Keratinocyte (primary cell): ENCODE measurements around the gene CDK14. TPM values are rescaled to one million over a fixed set of nuclear protein-coding genes. Genes with fewer than 3 reads are reported as not detected.

Source experiments
- DNase-seq: peaks from one replicate; pipeline ENCODE4 v3.0.0-alpha.2; 2011; ENCODE audit warnings: low read depth, missing footprints, low spot score
- FAIRE-seq: peaks from 2 replicates; lab custom pipeline; 2011; peaks lifted over from hg19 to GRCh38; lab: Jason Lieb, UNC
- H2AFZ ChIP-seq: 2 replicates; pipeline ENCODE4 v1.6.0; 2012; ENCODE audit warnings: low read length, control low read depth, inconsistent platforms; ENCODE audit not compliant: control insufficient read depth
- H3K27ac ChIP-seq: 2 replicates; pipeline ENCODE4 v1.5.1; 2011; ENCODE audit warnings: low read length; ENCODE audit not compliant: control insufficient read depth, insufficient read depth
- H3K27me3 ChIP-seq: 3 replicates; pipeline ENCODE4 v1.6.0; 2011; ENCODE audit warnings: low read length; ENCODE audit not compliant: control insufficient read depth, insufficient read depth; ENCODE audit errors: extremely low read depth
- H3K36me3 ChIP-seq, 2 experiments: 2 replicates in 1 of 2; 3 replicates in 1 of 2; pipeline ENCODE4 v1.5.1; 2011; ENCODE audit warnings: low read length in 2 of 2, mild to moderate bottlenecking in 1 of 2; ENCODE audit not compliant: control insufficient read depth in 2 of 2, insufficient read depth in 2 of 2; ENCODE audit errors: extremely low read depth in 1 of 2
- H3K4me1 ChIP-seq: 3 replicates; pipeline ENCODE4 v1.5.1; 2011; ENCODE audit warnings: low read length; ENCODE audit not compliant: control insufficient read depth, insufficient read depth; ENCODE audit errors: extremely low read depth
- H3K4me2 ChIP-seq: 3 replicates; pipeline ENCODE4 v1.6.0; 2011; ENCODE audit warnings: low read depth, low read length; ENCODE audit not compliant: control insufficient read depth, insufficient read depth; ENCODE audit errors: extremely low read depth
- H3K4me3 ChIP-seq, 3 experiments: fragments of 200-600 bp in 1 of 3; sonication (generic) in 1 of 3; 2 replicates in 2 of 3; 3 replicates in 1 of 3; pipeline ENCODE4 v1.5.1; 2011 to 2016; ENCODE audit warnings: low read length in 3 of 3, mild to moderate bottlenecking in 3 of 3, control low read depth in 2 of 3, inconsistent platforms in 1 of 3, low read depth in 1 of 3, mixed read lengths in 1 of 3, mixed run types in 1 of 3, moderate library complexity in 1 of 3; ENCODE audit not compliant: control insufficient read depth in 2 of 3, insufficient read depth in 2 of 3; ENCODE audit errors: extremely low read depth in 1 of 3
- H3K79me2 ChIP-seq: 2 replicates; pipeline ENCODE4 v1.6.0; 2012; ENCODE audit warnings: low read length; ENCODE audit not compliant: control insufficient read depth, insufficient read depth
- H3K9ac ChIP-seq: 3 replicates; pipeline ENCODE4 v1.6.0; 2011; ENCODE audit warnings: low read length; ENCODE audit not compliant: control insufficient read depth, insufficient read depth; ENCODE audit errors: extremely low read depth
- H3K9me1 ChIP-seq: 3 replicates; pipeline ENCODE4 v1.6.0; 2011; ENCODE audit warnings: low read length; ENCODE audit not compliant: control insufficient read depth, insufficient read depth; ENCODE audit errors: extremely low read depth
- H3K9me3 ChIP-seq: 2 replicates; pipeline ENCODE4 v1.5.1; 2012; ENCODE audit warnings: low read depth, low read length; ENCODE audit not compliant: control insufficient read depth
- H4K20me1 ChIP-seq: 3 replicates; pipeline ENCODE4 v1.6.0; 2011; ENCODE audit warnings: low read length; ENCODE audit not compliant: control insufficient read depth, insufficient read depth; ENCODE audit errors: extremely low read depth
- CTCF ChIP-seq, 3 experiments: IDR thresholded peaks in 1 of 3; conservative IDR thresholded peaks in 1 of 3; optimal IDR thresholded peaks in 1 of 3; 2 replicates in 2 of 3; 3 replicates in 1 of 3; pipeline versions ENCODE3 to v1.5.1; 2011; ENCODE audit warnings: low read length in 3 of 3, mild to moderate bottlenecking in 3 of 3, moderate library complexity in 2 of 3, control low read depth in 1 of 3, inconsistent platforms in 1 of 3; ENCODE audit not compliant: insufficient read depth in 2 of 3; ENCODE audit errors: extremely low read depth in 1 of 3
- EZH2 ChIP-seq: IDR thresholded peaks from one replicate; pipeline ENCODE4 v1.6.1; 2012; ENCODE audit warnings: inconsistent platforms, mild to moderate bottlenecking, low read length, moderate library complexity
- dilution Hi-C: fragments of 300-500 bp; cut with MboI; formaldehyde crosslinking; loops from one replicate; pipeline ENCODE4 v1.7.0; 2020; ENCODE audit warnings: low sequenced_read_pairs; ENCODE audit not compliant: extremely low pct_ligation_motif_present
- polyA plus RNA-seq, 5 experiments: library from polyadenylated mRNA; depleted of rRNA in 3 of 5; stranded (reverse) in 3 of 5; stranded (forward) in 1 of 5; unstranded in 1 of 5; fragments of >200 nt; gene quantifications; 1 replicate in 1 of 5; 2 replicates in 3 of 5; 3 replicates in 1 of 5; pipeline versions ENCODE4 v1.2.1 to v1.2.3, GENCODE V29; 2011 to 2012; ENCODE audit warnings: missing spikeins in 2 of 5, low read depth in 1 of 5, low replicate concordance in 1 of 5

Gene CDK14
- polyA plus RNA-seq, 1 donor (not counting 4 experiments of a cell fraction or from before 2014, with no cell fraction given), result 4.0 TPM

- dilution Hi-C loops, result no loop called here
- Histone ChIP-seq H3K4me2 (no peak overlapping the region), H3K27ac (no peak overlapping the region), H3K27me3 (no peaks in the 10 kb centered on the region), H4K20me1 (no peaks in the 10 kb centered on the region), H3K4me1 (no peaks in the 10 kb centered on the region), H3K9me1 (no peaks in the 10 kb centered on the region), H3K4me3 (no peak overlapping the region), H3K9me3 (no peaks in the 10 kb centered on the region), H3K36me3 (no peaks in the 10 kb centered on the region), H3K9ac (no peak overlapping the region), H3K79me2 (no peaks in the 10 kb centered on the region), H2AFZ (no peak overlapping the region)
- no peak for DNase-seq
- FAIRE-seq, result no peak
- no peak for TF ChIP-seq EZH2
- no peak for TF ChIP-seq CTCF (optimal IDR thresholded peaks at IDR 0.05 in 1 of 3, IDR thresholded peaks at IDR 0.05 in 1 of 3, conservative IDR thresholded peaks at IDR 0.05 in 1 of 3; ENCODE audit: extremely low read depth in 1 of 3, insufficient read depth in 2 of 3, low read length in 3 of 3)
Measured at GRCh38 chr7:91062713-91063112, 466.6 kb downstream of the CDK14 start.

DNA sequence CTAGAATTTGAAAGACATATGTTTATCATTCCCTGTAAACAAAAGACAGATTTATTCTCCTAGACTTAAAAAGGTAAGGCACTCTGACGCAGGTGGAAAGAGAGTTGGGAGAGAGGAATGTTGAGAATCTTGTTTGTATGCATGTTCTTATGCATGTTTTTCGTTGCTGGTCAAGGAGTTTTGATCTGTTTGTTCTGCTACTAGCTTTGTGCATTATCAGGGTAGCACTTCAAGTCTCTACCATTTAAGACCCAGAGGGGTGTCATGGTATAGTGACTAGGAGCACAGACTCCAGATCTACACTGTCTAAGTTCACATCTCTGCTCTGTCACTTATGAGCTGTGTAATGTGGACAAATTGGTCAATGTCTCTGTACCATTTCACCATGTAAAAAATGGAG, 467.9 kb downstream of the CDK14 start:
- Histone ChIP-seq H3K4me1 (peaks cover 2% of the 10 kb centered on the region), H3K4me3 (no peak overlapping the region), H2AFZ (no peak overlapping the region), H3K9me1 (no peaks in the 10 kb centered on the region), H4K20me1 (no peaks in the 10 kb centered on the region), H3K9ac (no peak overlapping the region), H3K27ac (no peak overlapping the region), H3K79me2 (no peaks in the 10 kb centered on the region), H3K4me2 (no peak overlapping the region), H3K36me3 (no peaks in the 10 kb centered on the region), H3K9me3 (no peaks in the 10 kb centered on the region), H3K27me3 (no peaks in the 10 kb centered on the region)
- dilution Hi-C loops, result no loop called here
- TF ChIP-seq CTCF (optimal IDR thresholded peaks at IDR 0.05 in 1 of 3, IDR thresholded peaks at IDR 0.05 in 1 of 3, conservative IDR thresholded peaks at IDR 0.05 in 1 of 3; ENCODE audit: extremely low read depth in 1 of 3, insufficient read depth in 2 of 3, low read length in 3 of 3) (no peak), EZH2 (no peak)
- DNase-seq (no peak), FAIRE-seq (no peak)
